Vagina (tissue), 2 donors: ENCODE results near the gene ARPIN. TPM values are rescaled to one million over a fixed set of nuclear protein-coding genes. Genes with fewer than 3 reads are reported as not detected.

Experiments used
- DNase-seq, 2 donors: peaks; one replicate each; pipeline ENCODE4 v3.0.0-alpha.2; 2017; ENCODE audit errors: extremely low spot score in 2 of 2
- H3K27ac ChIP-seq: fragments of 200-600 bp; sonication (generic); one replicate; pipeline ENCODE4 v1.5.1; 2019
- H3K27me3 ChIP-seq: fragments of 200-600 bp; sonication (generic); one replicate; pipeline ENCODE4 v1.5.1; 2019
- H3K36me3 ChIP-seq, 2 donors: fragments of 200-600 bp; sonication (generic); one replicate each; pipeline ENCODE4 v1.5.1; 2017 to 2019
- H3K4me1 ChIP-seq: fragments of 200-600 bp; sonication (generic); one replicate; pipeline ENCODE4 v1.5.1; 2019
- H3K4me3 ChIP-seq, 2 donors: fragments of 200-600 bp; sonication (generic); 1 replicate in 1 of 2; 2 replicates in 1 of 2; pipeline ENCODE4 v1.5.1; 2016 to 2019
- H3K9me3 ChIP-seq: fragments of 200-600 bp; sonication (generic); one replicate; pipeline ENCODE4 v1.5.1; 2019
- POLR2A ChIP-seq, 2 donors: fragments of 450-650 bp; IDR thresholded peaks; one replicate each; pipeline ENCODE4 v1.6.1; 2017; ENCODE audit warnings: antibody characterized with exemption in 2 of 2, mild to moderate bottlenecking in 2 of 2, moderate library complexity in 2 of 2
- POLR2AphosphoS5 ChIP-seq, 2 donors: sonication (generic); formaldehyde crosslinking; IDR thresholded peaks; one replicate each; pipeline ENCODE4 v1.9.0; 2017; ENCODE audit warnings: antibody characterized with exemption in 2 of 2, mild to moderate bottlenecking in 2 of 2, low read depth in 1 of 2; ENCODE audit not compliant: insufficient read depth in 1 of 2
- intact Hi-C: fragments of 100-400 bp; cut with DNase I; formaldehyde crosslinking; loops from one replicate; pipeline ENCODE4 v1.15.1; 2023
- total RNA-seq: library from RNA; depleted of rRNA; stranded (reverse); fragments of >200 nt; gene quantifications from one replicate; pipeline ENCODE4 v1.2.3, GENCODE V29; 2016
- TF ChIP-seq, protein P1 (sequence below), 3 experiments: fragments of 450-650 bp in 2 of 3; fragments of 200-600 bp in 1 of 3; sonication (generic) in 1 of 3; IDR thresholded peaks; one replicate each; pipeline ENCODE4 v1.5.1; 2017 to 2019; ENCODE audit warnings: antibody characterized with exemption in 3 of 3, mild to moderate bottlenecking in 2 of 3, moderate library complexity in 2 of 3

The ARPIN gene
- total RNA-seq, 1 donor from 2014 or later = 20.1 TPM

DNA sequence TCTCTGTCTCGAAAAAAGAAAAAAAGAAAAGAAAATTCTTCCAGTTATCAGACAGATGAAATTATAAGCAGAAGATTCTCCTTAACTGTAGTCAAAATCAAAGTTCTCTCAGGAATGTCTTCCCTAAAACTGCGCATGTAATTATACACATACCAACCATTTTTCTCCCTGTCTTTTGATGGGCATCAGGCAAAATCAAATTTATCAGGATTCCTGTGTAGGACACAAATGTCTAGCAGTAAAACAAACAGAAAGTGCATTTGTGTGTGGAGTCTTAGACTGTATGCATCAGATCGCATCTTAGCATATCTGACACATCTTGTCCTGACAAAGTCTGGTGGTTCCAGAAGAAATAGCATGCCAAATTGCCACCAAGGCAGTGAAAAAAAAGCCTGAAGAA is 3.9 kb upstream of the ARPIN start:
- Histone ChIP-seq H3K27ac (no peak overlapping the region), H3K4me1 (peaks cover 5% of the 10 kb centered on the region), H3K4me3 (no peak overlapping the region), H3K36me3 (no peaks in the 10 kb centered on the region), H3K9me3 (no peaks in the 10 kb centered on the region), H3K27me3 (no peaks in the 10 kb centered on the region)
- DNase-seq = no peak
- intact Hi-C loops = no loop called here
- TF ChIP-seq, protein P1, sequence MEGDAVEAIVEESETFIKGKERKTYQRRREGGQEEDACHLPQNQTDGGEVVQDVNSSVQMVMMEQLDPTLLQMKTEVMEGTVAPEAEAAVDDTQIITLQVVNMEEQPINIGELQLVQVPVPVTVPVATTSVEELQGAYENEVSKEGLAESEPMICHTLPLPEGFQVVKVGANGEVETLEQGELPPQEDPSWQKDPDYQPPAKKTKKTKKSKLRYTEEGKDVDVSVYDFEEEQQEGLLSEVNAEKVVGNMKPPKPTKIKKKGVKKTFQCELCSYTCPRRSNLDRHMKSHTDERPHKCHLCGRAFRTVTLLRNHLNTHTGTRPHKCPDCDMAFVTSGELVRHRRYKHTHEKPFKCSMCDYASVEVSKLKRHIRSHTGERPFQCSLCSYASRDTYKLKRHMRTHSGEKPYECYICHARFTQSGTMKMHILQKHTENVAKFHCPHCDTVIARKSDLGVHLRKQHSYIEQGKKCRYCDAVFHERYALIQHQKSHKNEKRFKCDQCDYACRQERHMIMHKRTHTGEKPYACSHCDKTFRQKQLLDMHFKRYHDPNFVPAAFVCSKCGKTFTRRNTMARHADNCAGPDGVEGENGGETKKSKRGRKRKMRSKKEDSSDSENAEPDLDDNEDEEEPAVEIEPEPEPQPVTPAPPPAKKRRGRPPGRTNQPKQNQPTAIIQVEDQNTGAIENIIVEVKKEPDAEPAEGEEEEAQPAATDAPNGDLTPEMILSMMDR (IDR thresholded peaks at IDR 0.05) = no peak
- TF ChIP-seq POLR2AphosphoS5 (IDR thresholded peaks at IDR 0.05; ENCODE audit: insufficient read depth in 1 of 2, low read depth in 1 of 2) (no peak), POLR2A (IDR thresholded peaks at IDR 0.05) (no peak)

DNA sequence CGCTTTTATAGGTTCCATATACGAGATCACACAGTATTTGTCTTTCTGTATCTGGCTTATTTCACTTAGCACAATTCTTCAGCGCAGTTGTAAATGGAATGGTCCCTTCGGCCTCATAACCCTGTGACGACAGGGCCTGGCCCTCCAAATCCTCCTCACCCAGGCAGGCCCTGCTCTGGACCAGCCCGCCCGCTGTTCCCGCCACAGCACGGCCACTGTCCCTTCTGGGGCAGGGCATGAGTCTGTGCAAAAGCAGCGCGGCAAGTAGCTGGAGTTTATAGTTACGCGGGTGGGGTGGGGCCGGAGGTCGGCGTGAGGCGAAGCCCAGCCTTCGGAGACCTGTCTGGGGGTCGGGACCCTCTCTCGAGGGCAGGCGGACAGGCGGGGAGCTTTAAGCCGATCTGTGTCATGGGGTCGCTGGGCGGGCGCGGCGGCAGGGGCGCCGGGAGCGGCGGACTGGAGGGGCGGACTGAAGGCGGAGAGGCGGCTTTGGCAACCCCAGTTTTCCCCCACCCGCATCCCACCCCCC is 543 bp downstream of the ARPIN start:
- TF ChIP-seq POLR2AphosphoS5 (IDR thresholded peaks at IDR 0.05; ENCODE audit: insufficient read depth in 1 of 2, low read depth in 1 of 2) (peak in 1 of 2 donors; percentile 39), POLR2A (IDR thresholded peaks at IDR 0.05) (no peak)
- peaks cover 16% of the 10 kb centered on the region for H3K4me1 ChIP-seq
- no peaks in the 10 kb centered on the region for H3K27me3 ChIP-seq
- intact Hi-C loops = no loop called here
- peak overlapping the region; percentile 76 to 85 for H3K4me3 ChIP-seq
- H3K9me3 ChIP-seq = no peaks in the 10 kb centered on the region
- peak overlapping the region; percentile 85 for H3K27ac ChIP-seq
- DNase-seq = no peak
- no peaks in the 10 kb centered on the region for H3K36me3 ChIP-seq

DNA sequence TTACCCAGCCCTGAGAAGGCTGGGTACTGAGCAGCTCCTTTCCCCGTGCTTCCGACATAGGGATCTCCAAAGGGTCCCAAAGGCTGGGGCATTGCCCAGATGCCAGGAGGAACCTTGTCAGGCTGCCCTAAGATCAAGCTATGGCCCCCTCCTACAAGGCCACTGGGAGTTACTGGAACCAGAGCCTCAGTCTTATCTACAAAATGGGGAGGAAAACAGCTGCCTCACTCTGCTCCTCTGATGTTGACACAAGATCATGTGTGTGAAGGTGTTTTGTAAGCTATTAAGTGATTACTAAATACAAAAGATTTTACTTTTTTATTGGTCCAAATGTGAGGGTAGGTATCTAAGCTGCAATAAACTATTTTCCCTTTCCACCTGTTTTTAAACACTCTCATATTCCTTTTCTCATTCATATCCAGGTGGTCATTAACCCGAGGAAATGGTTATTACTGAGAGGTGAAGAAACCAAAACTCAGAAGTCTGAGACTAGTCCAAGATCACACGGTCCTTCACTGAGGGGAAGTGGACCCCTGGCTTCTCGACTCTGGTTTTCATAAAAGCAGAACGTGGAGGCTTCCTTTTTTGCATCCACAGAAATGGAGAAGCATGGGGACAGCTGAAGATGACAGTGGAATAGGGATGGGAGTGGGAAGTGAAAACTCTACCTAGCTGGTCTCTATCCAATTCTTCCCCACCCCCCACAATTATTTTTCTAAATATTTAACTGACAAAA is 1.7 kb downstream of the ARPIN start:
- TF ChIP-seq, protein P1 (IDR thresholded peaks at IDR 0.05) = no peak
- TF ChIP-seq POLR2AphosphoS5 (IDR thresholded peaks at IDR 0.05; ENCODE audit: insufficient read depth in 1 of 2, low read depth in 1 of 2) (no peak), POLR2A (IDR thresholded peaks at IDR 0.05) (no peak)
- intact Hi-C loops = no loop called here
- H3K27ac ChIP-seq = no peak overlapping the region
- peaks cover 16% of the 10 kb centered on the region for H3K4me1 ChIP-seq
- no peaks in the 10 kb centered on the region for H3K27me3 ChIP-seq
- no peaks in the 10 kb centered on the region for H3K36me3 ChIP-seq
- no peak overlapping the region for H3K4me3 ChIP-seq
- no peaks in the 10 kb centered on the region for H3K9me3 ChIP-seq
- no peak for DNase-seq

DNA sequence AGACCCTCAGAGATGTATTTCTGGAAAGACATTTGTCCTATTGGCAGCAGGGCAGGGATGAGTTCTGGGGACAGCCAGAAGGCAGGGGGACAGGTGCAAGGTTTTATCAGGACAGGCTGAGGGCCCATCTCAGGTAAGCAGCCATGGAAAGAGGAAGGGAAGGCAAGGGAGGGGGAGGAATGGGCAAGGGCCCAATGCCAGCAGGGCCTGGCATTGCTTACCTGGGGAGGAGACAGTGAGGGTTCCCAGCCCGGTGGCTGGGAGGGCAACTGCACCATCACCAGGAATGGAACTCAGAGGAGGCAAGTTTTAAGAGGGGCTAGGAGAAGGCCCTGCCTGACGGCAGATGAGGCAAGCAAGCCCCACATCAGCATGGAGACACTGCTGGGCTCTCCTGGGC is 3.1 kb downstream of the ARPIN start:
- peaks cover 16% of the 10 kb centered on the region for H3K4me1 ChIP-seq
- intact Hi-C loops = loop anchor here (10.0 kb wide), 1 partner anchor 155 kb away; no protein-coding TSS in a partner anchor

DNA sequence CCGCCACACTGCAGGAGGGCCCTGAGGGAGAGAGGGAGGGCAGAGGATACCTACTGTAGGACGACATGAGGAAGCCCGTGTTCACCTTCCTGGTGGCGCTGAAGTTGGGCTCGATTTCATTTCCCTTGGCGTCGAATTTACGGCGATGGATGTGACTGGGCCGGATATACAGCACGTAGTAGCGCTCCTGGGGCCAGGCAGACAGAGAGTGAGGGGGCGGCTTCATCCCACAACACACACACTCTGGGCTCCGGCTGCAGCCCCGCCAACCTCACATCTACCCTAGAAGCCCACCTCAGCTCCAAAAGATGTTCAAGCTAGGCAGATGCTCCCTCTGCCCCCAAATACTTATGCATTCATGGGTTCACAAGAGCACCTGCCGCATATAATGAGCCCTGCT is 4.5 kb downstream of the ARPIN start:
- intact Hi-C loops = loop anchor here (10.0 kb wide), 1 partner anchor 157 kb away; no protein-coding TSS in a partner anchor
- H3K36me3 ChIP-seq = peaks cover 0 to 10% of the 10 kb centered on the region in 2 donors
- TF ChIP-seq POLR2AphosphoS5 (IDR thresholded peaks at IDR 0.05; ENCODE audit: insufficient read depth in 1 of 2, low read depth in 1 of 2) (no peak), POLR2A (IDR thresholded peaks at IDR 0.05) (no peak)
- TF ChIP-seq, protein P1 (IDR thresholded peaks at IDR 0.05) = no peak

More for the DNA sequence above, 3.1 kb downstream of the ARPIN start:
- Histone ChIP-seq H3K4me3 (no peak overlapping the region), H3K9me3 (no peaks in the 10 kb centered on the region), H3K27me3 (no peaks in the 10 kb centered on the region), H3K36me3 (no peaks in the 10 kb centered on the region), H3K27ac (no peak overlapping the region)
- no peak for DNase-seq
- TF ChIP-seq POLR2AphosphoS5 (IDR thresholded peaks at IDR 0.05; ENCODE audit: insufficient read depth in 1 of 2, low read depth in 1 of 2) = no peak
- no peak for TF ChIP-seq POLR2A (IDR thresholded peaks at IDR 0.05)
- TF ChIP-seq, protein P1 (IDR thresholded peaks at IDR 0.05) = no peak

More for the DNA sequence above, 4.5 kb downstream of the ARPIN start:
- Histone ChIP-seq H3K27me3 (no peaks in the 10 kb centered on the region), H3K4me3 (no peak overlapping the region), H3K27ac (no peak overlapping the region), H3K9me3 (no peaks in the 10 kb centered on the region), H3K4me1 (peaks cover 16% of the 10 kb centered on the region)
- peak in 1 of 2 donors; percentile 40 for DNase-seq
